ENCODE measurements around the gene REN. TPM values are rescaled to one million over a fixed set of nuclear protein-coding genes. Genes with fewer than 3 reads are reported as not detected.

REN gene
- total and polyA plus RNA-seq, 8 donors = 0.10 to 2.4 (median 0.20) TPM; not detected in 1

- no peak for DNase-seq
- H3K4me3 ChIP-seq = no peak overlapping the region
- H3K36me3 ChIP-seq = no peaks in the 10 kb centered on the region
- H3K27ac ChIP-seq = no peak overlapping the region
- no peak for ATAC-seq
- TF ChIP-seq CTCF (IDR thresholded peaks at IDR 0.05) = no peak
- intact Hi-C loops (cut with DNase I) = no loop called here
- peaks cover 3 to 7% of the 10 kb centered on the region in 2 donors for H3K4me1 ChIP-seq
- peaks cover 0 to 21% of the 10 kb centered on the region in 2 donors for H3K27me3 ChIP-seq
- no peaks in the 10 kb centered on the region for H3K9me3 ChIP-seq
Observed at GRCh38 chr1:204146965-204147364, 19.2 kb downstream of the REN start.

GRCh38 chr1:204146309-204146708 is 19.8 kb downstream of the REN start:
- H3K4me1 ChIP-seq = peaks cover 0 to 3% of the 10 kb centered on the region in 2 donors
- H3K27ac ChIP-seq = no peak overlapping the region
- ATAC-seq = no peak
- H3K36me3 ChIP-seq = no peaks in the 10 kb centered on the region
- no peak for TF ChIP-seq CTCF (IDR thresholded peaks at IDR 0.05)
- H3K27me3 ChIP-seq = peaks cover 0 to 15% of the 10 kb centered on the region in 2 donors
- H3K9me3 ChIP-seq = no peaks in the 10 kb centered on the region
- no peak overlapping the region for H3K4me3 ChIP-seq
- no peak for DNase-seq
- intact Hi-C loops (cut with DNase I) = no loop called here

GRCh38 chr1:204145033-204145504 is 21.1 kb downstream of the REN start:
- H3K4me1 ChIP-seq = no peaks in the 10 kb centered on the region
- no peak overlapping the region for H3K4me3 ChIP-seq
- ATAC-seq (no peak), DNase-seq (no peak)
- no peak overlapping the region for H3K27ac ChIP-seq
- TF ChIP-seq CTCF (IDR thresholded peaks at IDR 0.05) = no peak
- H3K36me3 ChIP-seq = no peaks in the 10 kb centered on the region
- no peaks in the 10 kb centered on the region for H3K9me3 ChIP-seq
- intact Hi-C loops (cut with DNase I) = no loop called here
- H3K27me3 ChIP-seq = peaks cover 0 to 2% of the 10 kb centered on the region in 2 donors

GRCh38 chr1:204143276-204144041 is 22.7 kb downstream of the REN start:
- no peaks in the 10 kb centered on the region for H3K27me3 ChIP-seq
- H3K27ac ChIP-seq = no peak overlapping the region
- TF ChIP-seq CTCF (IDR thresholded peaks at IDR 0.05) = no peak
- intact Hi-C loops (cut with DNase I) = no loop called here
- no peak overlapping the region for H3K4me3 ChIP-seq
- H3K9me3 ChIP-seq = no peaks in the 10 kb centered on the region
- no peaks in the 10 kb centered on the region for H3K36me3 ChIP-seq
- ATAC-seq (no peak), DNase-seq (no peak)
- H3K4me1 ChIP-seq = no peaks in the 10 kb centered on the region

GRCh38 chr1:204142032-204142974 is 23.8 kb downstream of the REN start:
- ATAC-seq (no peak), DNase-seq (no peak)
- TF ChIP-seq CTCF (IDR thresholded peaks at IDR 0.05) = no peak
- Histone ChIP-seq H3K9me3 (no peaks in the 10 kb centered on the region), H3K4me1 (no peaks in the 10 kb centered on the region), H3K27ac (no peak overlapping the region), H3K36me3 (no peaks in the 10 kb centered on the region), H3K27me3 (no peaks in the 10 kb centered on the region), H3K4me3 (no peak overlapping the region)
- intact Hi-C loops (cut with DNase I) = no loop called here
